ENCODE data around the gene RPH3AL.

The RPH3AL gene

GRCh38 chr17:313231-313630, 39.4 kb downstream of the RPH3AL start:
- Mint-ChIP-seq H3K9me3 (peaks cover 37% of the 10 kb centered on the region), H3K27me3 (ENCODE audit: low read depth) (no peaks in the 10 kb centered on the region), H3K27ac (no peak overlapping the region), H3K4me1 (ENCODE audit: low read depth) (no peaks in the 10 kb centered on the region), H3K4me3 (no peak overlapping the region), H3K36me3 (ENCODE audit: low read depth) (peaks cover 2% of the 10 kb centered on the region)

- peaks cover 2% of the 10 kb centered on the region for H3K36me3 Mint-ChIP-seq (ENCODE audit: low read depth)
- H3K4me3 Mint-ChIP-seq: no peak overlapping the region
- H3K27ac Mint-ChIP-seq: no peak overlapping the region
- H3K9me3 Mint-ChIP-seq: peaks cover 30% of the 10 kb centered on the region
- no peaks in the 10 kb centered on the region for H3K4me1 Mint-ChIP-seq (ENCODE audit: low read depth)
- H3K27me3 Mint-ChIP-seq (ENCODE audit: low read depth): no peaks in the 10 kb centered on the region
These were observed 40.0 kb downstream of the RPH3AL start for GRCh38 chr17:312476-313148.

GRCh38 chr17:311119-311782, 41.4 kb downstream of the RPH3AL start:
- Mint-ChIP-seq H3K27ac (no peak overlapping the region), H3K9me3 (peaks cover 18% of the 10 kb centered on the region), H3K4me3 (no peak overlapping the region), H3K4me1 (ENCODE audit: low read depth) (no peaks in the 10 kb centered on the region), H3K36me3 (ENCODE audit: low read depth) (peaks cover 2% of the 10 kb centered on the region), H3K27me3 (ENCODE audit: low read depth) (no peaks in the 10 kb centered on the region)

GRCh38 chr17:310111-311010, 42.2 kb downstream of the RPH3AL start:
- no peak overlapping the region for H3K4me3 Mint-ChIP-seq
- H3K9me3 Mint-ChIP-seq: peaks cover 9% of the 10 kb centered on the region
- H3K4me1 Mint-ChIP-seq (ENCODE audit: low read depth): no peaks in the 10 kb centered on the region
- no peaks in the 10 kb centered on the region for H3K36me3 Mint-ChIP-seq (ENCODE audit: low read depth)
- no peak overlapping the region for H3K27ac Mint-ChIP-seq
- no peaks in the 10 kb centered on the region for H3K27me3 Mint-ChIP-seq (ENCODE audit: low read depth)

- H3K36me3 Mint-ChIP-seq (ENCODE audit: low read depth): no peaks in the 10 kb centered on the region
These were observed 43.2 kb downstream of the RPH3AL start for GRCh38 chr17:309361-309888.

GRCh38 chr17:307741-308507, 44.7 kb downstream of the RPH3AL start:
- H3K9me3 Mint-ChIP-seq: no peaks in the 10 kb centered on the region
- no peaks in the 10 kb centered on the region for H3K27me3 Mint-ChIP-seq (ENCODE audit: low read depth)
- H3K36me3 Mint-ChIP-seq (ENCODE audit: low read depth): no peaks in the 10 kb centered on the region
- no peak overlapping the region for H3K27ac Mint-ChIP-seq
- H3K4me1 Mint-ChIP-seq (ENCODE audit: low read depth): no peaks in the 10 kb centered on the region
- no peak overlapping the region for H3K4me3 Mint-ChIP-seq

More at GRCh38 chr17:309361-309888, 43.2 kb downstream of the RPH3AL start:
- no peak overlapping the region for H3K27ac Mint-ChIP-seq
- H3K4me3 Mint-ChIP-seq: no peak overlapping the region
- no peaks in the 10 kb centered on the region for H3K4me1 Mint-ChIP-seq (ENCODE audit: low read depth)
- no peaks in the 10 kb centered on the region for H3K27me3 Mint-ChIP-seq (ENCODE audit: low read depth)
- H3K9me3 Mint-ChIP-seq: peaks cover 2% of the 10 kb centered on the region

- no peaks in the 10 kb centered on the region for H3K27me3 Mint-ChIP-seq (ENCODE audit: low read depth)
- H3K27ac Mint-ChIP-seq: no peak overlapping the region
- no peaks in the 10 kb centered on the region for H3K4me1 Mint-ChIP-seq (ENCODE audit: low read depth)
- H3K36me3 Mint-ChIP-seq (ENCODE audit: low read depth): no peaks in the 10 kb centered on the region
- H3K9me3 Mint-ChIP-seq: no peaks in the 10 kb centered on the region
- H3K4me3 Mint-ChIP-seq: no peak overlapping the region
These were observed 45.3 kb downstream of the RPH3AL start for GRCh38 chr17:307295-307691.

GRCh38 chr17:306536-307294, 45.9 kb downstream of the RPH3AL start:
- Mint-ChIP-seq H3K36me3 (ENCODE audit: low read depth) (no peaks in the 10 kb centered on the region), H3K27ac (no peak overlapping the region)

GRCh38 chr17:306116-306515, 46.5 kb downstream of the RPH3AL start:
- H3K27me3 Mint-ChIP-seq (ENCODE audit: low read depth): no peaks in the 10 kb centered on the region
- H3K9me3 Mint-ChIP-seq: no peaks in the 10 kb centered on the region

More at GRCh38 chr17:306536-307294, 45.9 kb downstream of the RPH3AL start:
- no peaks in the 10 kb centered on the region for H3K9me3 Mint-ChIP-seq
- H3K4me3 Mint-ChIP-seq: no peak overlapping the region
- H3K27me3 Mint-ChIP-seq (ENCODE audit: low read depth): no peaks in the 10 kb centered on the region
- H3K4me1 Mint-ChIP-seq (ENCODE audit: low read depth): no peaks in the 10 kb centered on the region

GRCh38 chr17:305090-305976, 47.3 kb downstream of the RPH3AL start:
- H3K27me3 Mint-ChIP-seq (ENCODE audit: low read depth): no peaks in the 10 kb centered on the region
- H3K4me1 Mint-ChIP-seq (ENCODE audit: low read depth): no peaks in the 10 kb centered on the region
- no peak overlapping the region for H3K4me3 Mint-ChIP-seq
- no peaks in the 10 kb centered on the region for H3K9me3 Mint-ChIP-seq
- H3K27ac Mint-ChIP-seq: no peak overlapping the region
- no peaks in the 10 kb centered on the region for H3K36me3 Mint-ChIP-seq (ENCODE audit: low read depth)

More at GRCh38 chr17:306116-306515, 46.5 kb downstream of the RPH3AL start:
- no peak overlapping the region for H3K27ac Mint-ChIP-seq
- no peaks in the 10 kb centered on the region for H3K36me3 Mint-ChIP-seq (ENCODE audit: low read depth)
- H3K4me1 Mint-ChIP-seq (ENCODE audit: low read depth): no peaks in the 10 kb centered on the region
- H3K4me3 Mint-ChIP-seq: no peak overlapping the region

- Mint-ChIP-seq H3K36me3 (ENCODE audit: low read depth) (no peaks in the 10 kb centered on the region), H3K27ac (no peak overlapping the region), H3K9me3 (no peaks in the 10 kb centered on the region), H3K27me3 (ENCODE audit: low read depth) (no peaks in the 10 kb centered on the region), H3K4me3 (no peak overlapping the region), H3K4me1 (ENCODE audit: low read depth) (no peaks in the 10 kb centered on the region)
These were observed 48.1 kb downstream of the RPH3AL start for GRCh38 chr17:304461-304860.

GRCh38 chr17:303168-303567, 49.4 kb downstream of the RPH3AL start:
- Mint-ChIP-seq H3K36me3 (ENCODE audit: low read depth) (no peaks in the 10 kb centered on the region), H3K9me3 (no peaks in the 10 kb centered on the region), H3K4me1 (ENCODE audit: low read depth) (no peaks in the 10 kb centered on the region), H3K27me3 (ENCODE audit: low read depth) (no peaks in the 10 kb centered on the region), H3K4me3 (no peak overlapping the region), H3K27ac (no peak overlapping the region)

- no peak overlapping the region for H3K27ac Mint-ChIP-seq
- no peaks in the 10 kb centered on the region for H3K9me3 Mint-ChIP-seq
- no peaks in the 10 kb centered on the region for H3K27me3 Mint-ChIP-seq (ENCODE audit: low read depth)
These were observed 50.3 kb downstream of the RPH3AL start for GRCh38 chr17:302300-302698.

More at GRCh38 chr17:302300-302698, 50.3 kb downstream of the RPH3AL start:
- Mint-ChIP-seq H3K36me3 (ENCODE audit: low read depth) (no peaks in the 10 kb centered on the region), H3K4me1 (ENCODE audit: low read depth) (no peaks in the 10 kb centered on the region), H3K4me3 (no peak overlapping the region)

All from T-helper 1 cell treated with Interleukin-12 subunit alpha and Interleukin-12 subunit beta and Interleukin-4 antibody, amounts not matched to agents 30 μg/mL and 1 μg/mL, for 36 hours (primary cell).